H1 (cell line): ENCODE results near the gene EIF1B. TPM values are rescaled to one million over a fixed set of nuclear protein-coding genes. Genes with fewer than 3 reads are reported as not detected.

Experiments
- BRCA1 ChIP-seq: IDR thresholded peaks from 2 replicates; pipeline ENCODE4 v1.6.1; 2012; ENCODE audit warnings: low read depth, low read length, improper control_type of control experiment
- CEBPB ChIP-seq: IDR thresholded peaks from 2 replicates; pipeline ENCODE4 v1.6.1; 2012; ENCODE audit warnings: low read depth, low read length
- CHD7 ChIP-seq: fragments of 300-600 bp; sonication (generic); IDR thresholded peaks from 2 replicates; pipeline ENCODE4 v1.7.1; 2012; ENCODE audit warnings: low read length, moderate library complexity, mild to moderate bottlenecking, inconsistent platforms; ENCODE audit not compliant: insufficient replicate concordance
- CREB1 ChIP-seq: IDR thresholded peaks from 2 replicates; pipeline ENCODE4 v1.6.1; 2012; ENCODE audit warnings: inconsistent platforms
- EZH2 ChIP-seq: fragments of 200-600 bp; sonication (generic); IDR thresholded peaks from 2 replicates; pipeline ENCODE4 v1.7.1; 2012; ENCODE audit warnings: low read depth, mild to moderate bottlenecking, moderate library complexity, low read length, inconsistent platforms; ENCODE audit not compliant: severe bottlenecking
- GTF2F1 ChIP-seq: IDR thresholded peaks from 2 replicates; pipeline ENCODE4 v1.6.1; 2012; ENCODE audit warnings: low read depth, low read length, improper control_type of control experiment, borderline replicate concordance
- HDAC2 ChIP-seq, 2 experiments: fragments of 300-600 bp in 1 of 2; sonication (generic) in 1 of 2; IDR thresholded peaks; 2 replicates each; pipeline ENCODE4 v1.6.1; 2011 to 2012; ENCODE audit warnings: low read depth in 2 of 2, low read length in 2 of 2, mild to moderate bottlenecking in 2 of 2, moderate library complexity in 2 of 2, borderline replicate concordance in 1 of 2, inconsistent platforms in 1 of 2
- RBBP5 ChIP-seq: IDR thresholded peaks from 2 replicates; pipeline ENCODE4 v1.7.1; 2012; ENCODE audit warnings: low read depth, mild to moderate bottlenecking, inconsistent platforms, low read length, moderate library complexity, borderline replicate concordance
- SAP30 ChIP-seq: fragments of 300-600 bp; sonication (generic); IDR thresholded peaks from 2 replicates; pipeline ENCODE4 v1.7.1; 2012; ENCODE audit warnings: low read length, moderate library complexity, mild to moderate bottlenecking, inconsistent platforms; ENCODE audit not compliant: insufficient read depth, insufficient replicate concordance
- SIN3A ChIP-seq, 2 experiments: IDR thresholded peaks in 1 of 2; conservative IDR thresholded peaks in 1 of 2; 2 replicates each; pipeline ENCODE4 v1.6.1; 2011 to 2012; ENCODE audit warnings: low read length in 2 of 2, improper control_type of control experiment in 1 of 2, low read depth in 1 of 2, mild to moderate bottlenecking in 1 of 2
- polyA plus RNA-seq, 7 experiments: library from polyadenylated mRNA; depleted of rRNA in 3 of 7; stranded (reverse) in 5 of 7; unstranded in 2 of 7; fragments of >200 nt in 5 of 7; fragments of 200-250 nt in 2 of 7; gene quantifications; 1 replicate in 5 of 7; 2 replicates in 1 of 7; 4 replicates in 1 of 7; pipeline versions ENCODE4 v1.2.1 to v1.2.3, GENCODE V29; 2011 to 2013; ENCODE audit warnings: missing spikeins in 2 of 7, mixed read lengths in 2 of 7
- total RNA-seq: library from RNA; stranded (reverse); fragmentation: NEBNext Ultra II Directional; extraction: Animal tissue kit (Norgen Biotek cat#: 25700); gene quantifications from 2 replicates; pipeline ENCODE4 v1.2.1, GENCODE V29; 2021

The EIF1B gene
- total and polyA plus RNA-seq, 2 of the 8 experiments (the other 6 are each of a cell fraction or from before 2014, with no cell fraction given), result 42.4 to 115 TPM

- TF ChIP-seq CHD7 (no peak), CEBPB (no peak), RBBP5 (no peak), GTF2F1 (no peak), BRCA1 (no peak), SAP30 (no peak), HDAC2 (IDR thresholded peaks at IDR 0.05; ENCODE audit: borderline replicate concordance in 1 of 2, low read depth in 2 of 2, low read length in 2 of 2) (no peak), CREB1 (no peak), SIN3A (conservative IDR thresholded peaks at IDR 0.05 in 1 of 2, IDR thresholded peaks at IDR 0.05 in 1 of 2; ENCODE audit: low read depth in 1 of 2, low read length in 2 of 2) (no peak), EZH2 (no peak)
These were observed 23.2 kb downstream of the EIF1B start (continued) for GRCh38 chr3:40332684-40333083.
